GM13976 (cell line): ENCODE data around the gene ITGBL1.

Experiments
- DNase-seq: peaks from one replicate; pipeline ENCODE4 v3.0.0; 2012; ENCODE audit warnings: low spot score
- in situ Hi-C: fragments of 300-500 bp; cut with MboI; formaldehyde crosslinking; loops from one replicate; pipeline ENCODE4 v1.12.0; 2022; ENCODE audit warnings: low sequenced_read_pairs, mixed read lengths, inconsistent platforms; ENCODE audit not compliant: unreplicated experiment
- TF ChIP-seq, protein P1 (sequence below): IDR thresholded peaks from 2 replicates; pipeline ENCODE4 v1.5.1; 2012; ENCODE audit warnings: borderline replicate concordance, mild to moderate bottlenecking; ENCODE audit not compliant: insufficient read depth; ENCODE audit errors: extremely low read depth, missing control alignments, control extremely low read depth

The ITGBL1 gene

GRCh38 chr13:101486708-101487437, 34.4 kb downstream of the ITGBL1 start:
- DNase-seq = no peak
- in situ Hi-C loops = no loop called here
- TF ChIP-seq, protein P1, sequence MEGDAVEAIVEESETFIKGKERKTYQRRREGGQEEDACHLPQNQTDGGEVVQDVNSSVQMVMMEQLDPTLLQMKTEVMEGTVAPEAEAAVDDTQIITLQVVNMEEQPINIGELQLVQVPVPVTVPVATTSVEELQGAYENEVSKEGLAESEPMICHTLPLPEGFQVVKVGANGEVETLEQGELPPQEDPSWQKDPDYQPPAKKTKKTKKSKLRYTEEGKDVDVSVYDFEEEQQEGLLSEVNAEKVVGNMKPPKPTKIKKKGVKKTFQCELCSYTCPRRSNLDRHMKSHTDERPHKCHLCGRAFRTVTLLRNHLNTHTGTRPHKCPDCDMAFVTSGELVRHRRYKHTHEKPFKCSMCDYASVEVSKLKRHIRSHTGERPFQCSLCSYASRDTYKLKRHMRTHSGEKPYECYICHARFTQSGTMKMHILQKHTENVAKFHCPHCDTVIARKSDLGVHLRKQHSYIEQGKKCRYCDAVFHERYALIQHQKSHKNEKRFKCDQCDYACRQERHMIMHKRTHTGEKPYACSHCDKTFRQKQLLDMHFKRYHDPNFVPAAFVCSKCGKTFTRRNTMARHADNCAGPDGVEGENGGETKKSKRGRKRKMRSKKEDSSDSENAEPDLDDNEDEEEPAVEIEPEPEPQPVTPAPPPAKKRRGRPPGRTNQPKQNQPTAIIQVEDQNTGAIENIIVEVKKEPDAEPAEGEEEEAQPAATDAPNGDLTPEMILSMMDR = no peak

DNA sequence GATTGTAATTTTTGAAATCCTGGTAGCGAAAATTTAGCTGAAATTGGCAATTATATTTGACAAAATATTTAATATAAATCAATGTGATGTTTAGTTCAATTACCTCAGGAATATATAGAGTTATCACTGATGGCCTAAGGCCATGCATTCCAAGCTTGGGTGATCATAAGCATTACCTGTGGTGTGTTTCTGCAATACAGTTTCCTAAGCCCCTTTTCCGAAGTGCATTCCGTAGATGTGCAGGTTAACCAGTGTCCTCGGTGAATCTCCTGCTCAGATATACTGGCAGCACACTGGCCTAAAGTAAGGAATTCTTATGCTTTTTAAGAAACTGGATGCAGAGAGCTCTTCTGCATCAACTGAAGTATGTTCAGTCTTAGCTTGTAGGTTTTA, 35.0 kb downstream of the ITGBL1 start:
- in situ Hi-C loops = no loop called here
- TF ChIP-seq, protein P1 = no peak
- no peak for DNase-seq

DNA sequence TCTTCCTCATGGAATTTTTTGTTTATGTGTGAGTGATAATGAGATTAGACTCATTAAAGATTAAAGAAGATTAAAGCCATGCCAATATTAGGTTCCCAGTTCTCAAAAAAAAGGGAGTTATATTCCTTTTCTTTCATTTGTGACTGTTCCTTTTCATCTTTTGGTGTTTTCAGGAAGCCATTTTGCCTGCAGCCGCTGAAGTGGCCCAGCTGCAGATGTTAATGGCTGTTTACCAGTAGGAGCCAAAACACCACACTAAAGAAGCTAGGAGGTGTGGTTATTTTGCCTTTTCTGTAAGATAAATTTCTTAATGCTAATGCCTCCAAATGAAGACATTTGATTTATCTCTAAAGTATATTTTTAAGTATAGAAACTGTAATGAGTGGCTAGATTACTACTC, 36.3 kb downstream of the ITGBL1 start:
- in situ Hi-C loops = no loop called here
- TF ChIP-seq, protein P1 = no peak
- no peak for DNase-seq

DNA sequence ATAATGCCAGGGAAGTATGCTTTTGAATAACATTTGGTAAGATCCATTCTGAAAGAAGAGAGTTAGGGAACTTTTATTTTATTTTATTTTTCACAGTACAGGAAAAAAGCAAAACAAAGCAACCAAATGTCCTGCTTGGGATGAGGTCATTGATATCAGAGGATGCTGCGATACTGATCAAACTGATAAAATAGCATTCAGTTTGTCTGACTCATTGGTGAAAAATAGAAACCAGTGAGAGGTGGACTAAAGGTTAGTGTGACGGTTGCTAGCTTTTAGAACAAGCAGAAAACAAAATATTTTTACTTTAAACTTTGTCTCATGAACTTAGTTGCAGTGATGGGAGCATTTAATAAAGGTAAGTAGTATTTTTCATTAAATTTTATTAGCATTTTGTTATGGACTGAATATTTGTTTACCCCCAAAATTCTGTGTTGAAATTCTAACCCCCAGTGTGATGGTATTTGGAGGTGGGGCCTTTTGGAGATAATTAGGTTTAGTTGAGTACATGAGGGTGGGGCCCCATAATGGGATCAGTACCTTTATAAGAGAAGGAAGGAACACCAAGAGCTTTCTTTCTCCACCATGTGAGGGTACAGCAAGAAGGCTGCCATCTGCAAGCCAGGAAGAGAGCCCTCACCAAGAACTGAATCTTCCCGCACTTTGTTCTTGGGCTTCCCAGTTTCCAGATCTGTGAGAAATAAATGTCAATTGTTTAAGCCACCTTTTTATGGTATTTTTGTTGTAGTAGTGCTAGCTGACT, 37.3 kb downstream of the ITGBL1 start:
- no peak for DNase-seq
- in situ Hi-C loops = no loop called here

GRCh38 chr13:101490406-101491015, 38.0 kb downstream of the ITGBL1 start:
- TF ChIP-seq, protein P1 = no peak
- in situ Hi-C loops = no loop called here
- no peak for DNase-seq

More for the DNA sequence above, 37.3 kb downstream of the ITGBL1 start:
- TF ChIP-seq, protein P1 = no peak

DNA sequence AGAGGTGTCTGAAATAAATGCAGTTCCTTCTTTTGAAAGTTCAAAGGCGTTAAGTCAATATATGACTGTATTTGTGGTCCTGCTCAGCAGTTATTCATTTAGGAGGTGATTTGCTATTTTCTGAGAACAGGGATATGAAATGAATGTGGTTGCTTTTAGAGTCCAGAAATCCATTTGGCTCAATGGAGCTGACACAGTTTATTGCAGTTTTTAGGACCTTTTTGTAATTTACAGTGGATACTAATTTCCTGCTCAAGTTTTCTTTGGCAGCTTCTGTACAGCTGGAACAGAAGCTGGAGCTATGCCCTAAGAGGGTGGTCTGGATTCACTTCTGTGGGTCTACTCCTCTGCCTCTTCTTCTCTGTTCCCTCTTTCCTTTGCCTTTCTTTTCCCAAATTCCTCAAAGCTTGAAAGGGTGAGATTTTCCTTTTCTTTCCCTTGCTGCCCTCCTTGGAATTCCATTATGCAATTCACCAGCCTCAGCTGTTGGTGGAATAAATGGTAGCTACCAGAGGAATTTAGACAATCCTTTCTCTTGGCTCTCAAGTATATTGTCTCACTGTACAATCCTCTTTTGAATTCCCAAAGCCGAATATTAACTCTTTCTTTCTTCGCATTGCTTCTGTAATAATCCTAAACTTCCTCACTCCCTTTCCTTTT, 39.9 kb downstream of the ITGBL1 start:
- in situ Hi-C loops = no loop called here
- TF ChIP-seq, protein P1 = no peak
- DNase-seq = no peak
